K562 treated with DMSO at 1 percent for 4 hours (cell line): ENCODE results near the gene CATSPERZ. TPM values are rescaled to one million over a fixed set of nuclear protein-coding genes. Genes with fewer than 3 reads are reported as not detected.

Experiments used
- total RNA-seq: library from RNA; unstranded; fragments of 300-600 nt; gene quantifications from 2 replicates; pipeline ENCODE4 v1.2.3, GENCODE V29; 2022; ENCODE audit not compliant: insufficient read depth

CATSPERZ gene, protein sequence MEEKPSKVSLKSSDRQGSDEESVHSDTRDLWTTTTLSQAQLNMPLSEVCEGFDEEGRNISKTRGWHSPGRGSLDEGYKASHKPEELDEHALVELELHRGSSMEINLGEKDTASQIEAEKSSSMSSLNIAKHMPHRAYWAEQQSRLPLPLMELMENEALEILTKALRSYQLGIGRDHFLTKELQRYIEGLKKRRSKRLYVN
- total RNA-seq = 6.3 and 7.1 TPM in 2 replicates

GRCh38 chr11:64299847-64300648, at the start of gene CATSPERZ:
Gene CATSPERZ, plus strand, starts transcription at chr11:64300358. Its CDS starts 53 bp downstream, at chr11:64300411.

DNA sequence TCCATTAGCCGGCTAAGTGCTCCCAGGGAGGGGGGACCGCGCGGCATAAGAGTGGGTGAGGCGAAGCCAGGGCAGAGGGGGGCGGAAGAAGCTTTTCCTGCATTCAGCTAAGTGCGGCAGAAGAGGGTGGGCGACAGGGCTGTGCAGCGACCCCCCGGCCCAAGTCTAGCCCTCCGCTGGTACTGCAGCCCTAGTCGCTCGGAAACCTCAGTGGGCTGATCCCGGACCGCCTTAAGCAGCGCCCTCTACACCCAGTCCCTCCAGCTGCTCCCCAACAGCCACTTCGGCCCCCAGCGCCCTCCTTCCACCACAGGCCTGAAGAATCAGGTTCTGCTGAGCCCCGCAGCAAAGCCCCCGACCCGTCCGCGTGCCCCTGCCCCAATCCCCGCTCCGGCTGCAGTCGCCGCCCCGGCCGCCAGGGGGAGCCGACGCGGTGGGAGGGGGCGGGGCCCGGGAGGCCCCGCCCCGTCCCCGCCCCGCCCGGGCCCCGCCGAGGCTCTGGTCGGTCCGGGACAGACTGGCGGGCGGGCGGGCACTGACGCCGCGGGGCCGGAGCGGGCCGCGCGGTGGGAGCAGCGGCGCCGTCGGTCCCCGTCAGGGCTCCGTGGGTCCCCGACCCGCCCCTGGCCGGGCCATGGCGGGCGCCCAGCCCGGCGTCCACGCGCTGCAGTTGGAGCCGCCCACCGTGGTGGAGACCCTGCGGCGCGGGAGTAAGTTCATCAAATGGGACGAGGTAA, 49.0 kb upstream of the CATSPERZ start, which contains the start of gene PLCB3:
TSS of gene PLCB3 (plus strand) at position 515 of the 737 bp plus-strand sequence. CDS start at position 635, 120 bp downstream.

DNA sequence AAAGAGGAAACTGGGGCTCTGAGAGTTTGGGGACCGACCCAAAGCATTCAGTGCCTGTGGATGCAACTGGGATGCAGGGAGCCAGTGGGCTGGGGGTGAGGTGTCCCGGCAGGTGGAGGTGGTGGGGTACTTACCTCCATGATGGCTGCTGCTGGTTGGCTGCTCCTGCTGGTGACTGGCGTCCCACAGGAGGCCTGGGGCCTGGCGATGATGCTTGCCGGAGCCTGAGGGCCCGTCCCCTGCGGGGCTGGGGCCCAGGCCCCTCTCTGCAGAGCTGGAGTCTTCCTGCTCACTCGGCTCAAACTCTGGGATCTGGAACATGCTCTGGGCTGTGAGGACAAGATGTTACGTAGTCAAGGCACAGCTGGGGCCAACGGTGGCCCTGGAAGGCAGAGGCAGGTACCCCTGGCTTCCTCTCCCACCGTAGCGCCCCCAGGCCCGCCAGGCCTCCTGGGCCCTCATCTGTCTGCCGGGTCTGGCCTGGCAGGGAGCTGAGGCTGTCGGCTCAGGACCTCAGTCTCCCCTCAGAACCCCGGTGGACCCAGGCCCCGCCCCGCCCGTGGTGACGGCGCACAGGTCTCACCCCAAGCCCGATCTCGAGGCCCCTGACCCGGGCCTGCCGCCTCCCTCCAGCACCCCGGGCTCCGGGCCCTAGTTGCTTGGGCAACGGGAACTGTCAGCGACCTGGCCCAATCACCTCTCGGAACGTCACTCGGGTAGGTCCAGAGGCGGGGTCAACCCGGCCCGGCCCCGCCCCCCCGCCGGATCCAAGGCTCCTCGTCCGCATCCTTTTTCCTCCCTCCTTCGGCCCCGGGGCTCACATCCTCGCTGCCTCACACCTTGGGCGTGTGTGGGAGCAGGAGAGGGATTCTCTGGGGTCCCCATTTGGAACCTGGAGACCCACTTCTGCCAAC, 15.9 kb upstream of the CATSPERZ start, which contains the start of gene BAD:
TSS of gene BAD (minus strand) at position 618 of the 914 bp plus-strand sequence. CDS start at position 321, 297 bp downstream.

GRCh38 chr11:64284962-64285884, 14.9 kb upstream of the CATSPERZ start, which contains the start of gene GPR137:
Gene GPR137, plus strand, starts transcription at chr11:64285848. Its CDS starts 677 bp downstream, at chr11:64286525.

GRCh38 chr11:64291262-64291751, 8.9 kb upstream of the CATSPERZ start, which contains the start of gene KCNK4:
Gene KCNK4, plus strand, starts transcription at chr11:64291302. Its CDS starts 1,717 bp downstream, at chr11:64293019.

DNA sequence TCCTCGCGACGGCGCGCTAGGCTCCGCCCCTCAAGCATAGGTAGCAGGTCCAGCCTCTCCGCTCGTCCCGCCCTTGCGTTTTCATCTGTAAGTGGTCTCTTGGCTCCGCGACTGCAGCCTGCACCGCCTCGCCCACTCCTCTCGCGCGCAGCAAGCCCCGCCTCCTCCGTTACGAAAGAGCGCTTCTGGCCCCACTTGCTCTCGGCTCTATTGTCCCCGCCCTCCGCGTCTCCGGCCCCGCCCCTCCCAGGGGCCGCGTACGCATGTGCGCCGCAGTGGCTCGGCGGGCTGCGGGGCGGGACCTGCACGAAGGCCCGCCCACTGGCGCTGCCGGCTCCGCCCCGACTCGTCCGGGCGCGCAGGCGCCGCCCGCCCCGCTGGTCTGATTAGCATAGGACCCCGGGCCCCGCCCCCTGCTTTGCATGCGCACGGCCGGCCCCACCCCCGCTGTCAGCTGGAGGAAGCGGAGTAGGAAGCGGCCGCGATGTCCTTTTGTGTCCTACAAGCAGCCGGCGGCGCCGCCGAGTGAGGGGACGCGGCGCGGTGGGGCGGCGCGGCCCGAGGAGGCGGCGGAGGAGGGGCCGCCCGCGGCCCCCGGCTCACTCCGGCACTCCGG, 5.0 kb downstream of the CATSPERZ start, which contains the start of gene ESRRA:
TSS of gene ESRRA (plus strand) at position 450 of the 616 bp plus-strand sequence. CDS start 1,656 bp downstream, outside the sequence.

DNA sequence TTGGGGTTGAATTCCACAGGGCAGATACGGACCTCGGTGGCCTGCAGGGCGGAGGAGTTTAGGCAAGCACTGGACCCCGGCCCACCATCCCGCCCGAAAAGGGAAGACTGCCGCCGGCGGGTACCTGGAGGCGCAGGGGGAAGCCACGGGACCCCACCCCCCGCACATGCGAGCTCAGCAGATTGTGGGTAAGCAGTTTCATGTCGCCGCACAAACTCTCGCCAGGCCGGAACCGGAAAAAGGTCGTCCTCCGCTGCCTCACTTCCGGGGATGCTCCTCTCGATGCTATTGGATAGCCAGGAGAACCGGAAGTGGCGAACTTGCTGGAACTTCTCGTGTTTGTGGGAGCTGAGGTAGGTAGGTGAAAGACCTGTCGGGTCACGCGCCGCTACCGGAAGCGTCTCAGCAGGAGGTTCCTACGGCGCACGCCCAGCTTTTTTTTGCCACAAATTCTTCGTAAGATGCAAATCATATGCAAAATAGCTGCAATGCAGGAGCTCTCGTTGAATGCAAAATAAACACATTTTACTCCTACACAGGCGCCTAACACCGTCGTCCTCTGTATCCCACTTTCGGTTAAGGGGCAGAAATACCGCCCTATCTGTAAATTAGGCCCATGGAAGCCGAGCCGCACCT, 17.3 kb downstream of the CATSPERZ start, which contains the start of gene TRMT112:
TSS of gene TRMT112 (minus strand) at position 235 of the 636 bp plus-strand sequence. CDS start at position 202, 33 bp downstream.

DNA sequence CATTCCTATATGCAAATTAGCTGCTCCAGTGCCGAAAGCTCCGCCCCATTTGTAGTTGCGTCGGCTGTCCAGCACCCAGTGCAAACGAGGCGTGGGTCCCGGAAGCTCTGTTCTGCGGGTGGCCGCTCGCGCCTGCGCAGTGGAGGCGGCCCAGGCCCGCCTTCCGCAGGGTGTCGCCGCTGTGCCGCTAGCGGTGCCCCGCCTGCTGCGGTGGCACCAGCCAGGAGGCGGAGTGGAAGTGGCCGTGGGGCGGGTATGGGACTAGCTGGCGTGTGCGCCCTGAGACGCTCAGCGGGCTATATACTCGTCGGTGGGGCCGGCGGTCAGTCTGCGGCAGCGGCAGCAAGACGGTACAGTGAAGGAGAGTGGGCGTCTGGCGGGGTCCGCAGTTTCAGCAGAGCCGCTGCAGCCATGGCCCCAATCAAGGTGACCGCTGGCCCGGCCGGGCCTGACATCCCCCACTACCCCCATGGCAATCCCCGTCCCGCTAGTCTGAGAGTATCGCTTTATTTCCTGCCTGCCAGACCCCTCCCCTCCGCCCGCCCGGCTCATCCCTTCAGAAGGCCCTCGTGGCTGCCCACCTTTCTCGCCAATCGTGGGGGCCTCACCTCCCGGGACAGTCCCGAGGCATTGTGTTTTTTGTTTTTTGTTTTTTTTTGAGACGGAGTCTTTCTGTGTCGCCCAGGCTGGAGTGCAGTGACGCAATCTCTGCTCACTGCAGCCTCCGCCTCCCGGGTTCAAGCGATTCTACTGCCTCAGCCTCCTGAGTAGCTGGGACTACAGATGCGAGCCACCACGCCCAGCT, 18.0 kb downstream of the CATSPERZ start, which contains the start of gene PRDX5:
TSS of gene PRDX5 (plus strand) at position 161 of the 805 bp plus-strand sequence. CDS start at position 256, 95 bp downstream.

DNA sequence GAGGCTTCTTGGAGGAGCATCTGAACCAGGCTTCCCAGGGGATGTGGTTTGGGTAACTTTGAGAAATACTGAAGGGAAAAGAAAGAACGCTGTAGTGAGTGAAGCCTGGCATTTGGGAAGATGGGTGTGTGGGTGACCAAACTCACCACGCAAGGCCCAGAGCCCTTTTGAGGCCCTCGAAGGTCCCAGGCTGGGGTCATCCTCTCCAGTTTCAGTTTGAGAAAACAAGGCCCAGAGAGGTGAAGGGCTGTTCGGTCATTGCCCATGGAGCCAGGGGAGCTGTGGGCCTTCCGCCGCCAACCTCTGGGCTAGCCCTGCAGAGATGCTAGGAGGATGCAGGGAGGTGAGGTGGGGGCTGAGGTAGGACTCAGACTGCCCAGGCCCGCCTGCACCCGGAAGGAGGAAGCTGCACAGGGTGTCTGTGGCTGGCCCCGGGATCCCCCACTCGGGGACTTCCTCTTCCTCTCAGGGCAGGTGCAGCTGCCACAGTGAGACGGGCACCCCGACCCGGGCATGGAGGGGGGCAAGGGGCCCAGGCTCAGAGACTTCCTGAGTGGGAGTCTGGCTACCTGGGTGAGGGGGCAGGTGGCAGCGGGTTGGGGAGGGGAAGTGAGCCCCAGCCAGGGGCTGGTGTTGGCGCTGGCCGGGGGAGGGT, 39.7 kb downstream of the CATSPERZ start, which contains the start of gene CCDC88B:
TSS of gene CCDC88B (plus strand) at position 451 of the 655 bp plus-strand sequence. CDS start at position 514, 63 bp downstream.

Other genes with a start within 250 kb of the CATSPERZ start
- gene MACROD1, start 134.2 kb upstream of the CATSPERZ start, total RNA-seq = 126 and 144 TPM in 2 replicates
- 278 and 310 TPM in 2 replicates for gene STIP1, start 114.2 kb upstream of the CATSPERZ start, total RNA-seq
- gene FERMT3, start 93.6 kb upstream of the CATSPERZ start, total RNA-seq = 227 and 242 TPM in 2 replicates
- 29.0 and 32.8 TPM in 2 replicates for gene TRPT1, start 74.2 kb upstream of the CATSPERZ start, total RNA-seq
- gene NUDT22, start 74.1 kb upstream of the CATSPERZ start, total RNA-seq = 68.2 and 78.4 TPM in 2 replicates
- 68.1 and 69.1 TPM in 2 replicates for gene DNAJC4, start 69.8 kb upstream of the CATSPERZ start, total RNA-seq
- 119 and 133 TPM in 2 replicates for gene VEGFB, start 65.8 kb upstream of the CATSPERZ start, total RNA-seq
- 112 and 126 TPM in 2 replicates for gene FKBP2, start 59.3 kb upstream of the CATSPERZ start, total RNA-seq
- 211 and 214 TPM in 2 replicates for gene PPP1R14B, start 53.4 kb upstream of the CATSPERZ start, total RNA-seq
- gene PLCB3, start 48.8 kb upstream of the CATSPERZ start, total RNA-seq = 26.1 and 27.4 TPM in 2 replicates
- 77.3 and 77.9 TPM in 2 replicates for gene BAD, start 15.7 kb upstream of the CATSPERZ start, total RNA-seq
- 38.8 and 45.2 TPM in 2 replicates for gene GPR137, start 14.5 kb upstream of the CATSPERZ start, total RNA-seq
- gene KCNK4, start 9.1 kb upstream of the CATSPERZ start, total RNA-seq = not detected in 2 replicates
- gene ESRRA, start 5.2 kb downstream of the CATSPERZ start, total RNA-seq = 78.5 and 98.4 TPM in 2 replicates
- gene TRMT112, start 17.2 kb downstream of the CATSPERZ start, total RNA-seq = 319 and 411 TPM in 2 replicates
- gene PRDX5, start 17.8 kb downstream of the CATSPERZ start, total RNA-seq = 455 and 541 TPM in 2 replicates
- gene CCDC88B, start 39.8 kb downstream of the CATSPERZ start, total RNA-seq = 19.2 and 19.4 TPM in 2 replicates
- gene RPS6KA4, start 58.8 kb downstream of the CATSPERZ start, total RNA-seq = 25.4 and 30.5 TPM in 2 replicates